Measurements from ENCODE around the gene CFL1.
"Not testable (repeated sequence)": the region's sequence is repeated elsewhere in the genome, so short reads cannot be mapped to it uniquely, and the experiment has no call there.

CFL1 gene

GRCh38 chr11:65856689-65857499, 1.1 kb downstream of the CFL1 start:
- peak; percentile 18 for DNase-seq

GRCh38 chr11:65855927-65856363, 2.0 kb downstream of the CFL1 start:
- no peak for DNase-seq

GRCh38 chr11:65854852-65855837, 2.8 kb downstream of the CFL1 start:
- DNase-seq: no peak

GRCh38 chr11:65854161-65854592, 3.8 kb downstream of the CFL1 start:
- no peak for DNase-seq

- no peak for DNase-seq
These were observed 4.6 kb downstream of the CFL1 start for GRCh38 chr11:65853246-65853979.

GRCh38 chr11:65852508-65853245, 5.3 kb downstream of the CFL1 start:
- DNase-seq: no peak

- no peak for DNase-seq
These were observed 6.0 kb downstream of the CFL1 start for GRCh38 chr11:65851811-65852507.

- DNase-seq: no peak
These were observed 6.8 kb downstream of the CFL1 start for GRCh38 chr11:65851083-65851579.

GRCh38 chr11:65850217-65851082, 7.5 kb downstream of the CFL1 start:
- DNase-seq: no peak

- DNase-seq: no peak
These were observed 8.2 kb downstream of the CFL1 start for GRCh38 chr11:65849771-65850216.

GRCh38 chr11:65849366-65849765, 8.6 kb downstream of the CFL1 start:
- DNase-seq: no peak

- not testable (repeated sequence) for DNase-seq
These were observed 9.3 kb downstream of the CFL1 start for GRCh38 chr11:65848693-65849092.

- no peak for DNase-seq
These were observed 10.2 kb downstream of the CFL1 start for GRCh38 chr11:65847746-65848145.

- DNase-seq: no peak
These were observed 13.6 kb downstream of the CFL1 start for GRCh38 chr11:65844231-65844872.

GRCh38 chr11:65843811-65844210, 14.2 kb downstream of the CFL1 start:
- DNase-seq: no peak

GRCh38 chr11:65842144-65842543, 15.8 kb downstream of the CFL1 start:
- no peak for DNase-seq

- DNase-seq: no peak
These were observed 23.8 kb downstream of the CFL1 start for GRCh38 chr11:65834202-65834601.

- peak; percentile 81 for DNase-seq
These were observed 24.5 kb downstream of the CFL1 start, which contains the start of gene SNX32 for GRCh38 chr11:65833297-65834030. Gene SNX32, plus strand, starts transcription at chr11:65833963. Its CDS starts 103 bp downstream, at chr11:65834066.

GRCh38 chr11:65832231-65832630, 25.7 kb downstream of the CFL1 start:
- DNase-seq: not testable (repeated sequence)
